ENCODE results near the gene BCO2.

GRCh38 chr11:112177589-112177988 is 2.3 kb downstream of the BCO2 start:
- TF ChIP-seq CTCF (IDR thresholded peaks at IDR 0.05) (no peak), EZH2 (IDR thresholded peaks at IDR 0.05) (no peak), EZH2phosphoT487 (IDR thresholded peaks at IDR 0.05) (no peak)
